Right cardiac atrium (tissue), 5 donors: ENCODE measurements around the gene RPS6KA2. TPM values are rescaled to one million over a fixed set of nuclear protein-coding genes. Genes with fewer than 3 reads are reported as not detected.
"Not testable (repeated sequence)": the region's sequence is repeated elsewhere in the genome, so short reads cannot be mapped to it uniquely, and the experiment has no call there.

Experiments used
- ATAC-seq, 2 donors: fragments of 200-7000 bp; cut with Tn5 transposase; one replicate each; pipeline versions ENCODE4 v1.8.0 to v1.9.1; 2020; ENCODE audit warnings: moderate library complexity in 2 of 2, mild to moderate bottlenecking in 1 of 2
- DNase-seq, 3 donors: peaks; one replicate each; pipeline ENCODE4 v3.0.0-alpha.2; 2020
- H3K27ac ChIP-seq: one replicate; pipeline ENCODE4 v1.5.1; 2013; ENCODE audit warnings: mild to moderate bottlenecking, low read length, control low read depth, moderate library complexity
- H3K27me3 ChIP-seq: one replicate; pipeline ENCODE4 v1.6.1; 2013; ENCODE audit not compliant: control insufficient read depth, insufficient read depth
- H3K4me1 ChIP-seq: one replicate; pipeline ENCODE4 v1.6.1; 2013; ENCODE audit warnings: low read length; ENCODE audit not compliant: control insufficient read depth, insufficient read depth
- H3K4me3 ChIP-seq: one replicate; pipeline ENCODE4 v1.5.1; 2013; ENCODE audit warnings: low read length, control low read depth
- H3K9me3 ChIP-seq: one replicate; pipeline ENCODE4 v1.6.1; 2013; ENCODE audit warnings: low read length; ENCODE audit not compliant: control insufficient read depth
- WGBS: extraction: QIAGEN DNeasy Blood & Tissue Kit; methylation state at CpG from one replicate; pipeline ENCODE4 v1.1.7; 2013; 5-methylcytosine and 5-hydroxymethylcytosine counted together
- intact Hi-C, 4 donors: fragments of 100-400 bp; cut with DNase I; formaldehyde crosslinking; loops; one replicate each; pipeline versions ENCODE4 v1.11.0 to v1.14.0; 2022 to 2023
- microRNA-seq, 2 donors: library from miRNA; unstranded; fragments of <30 nt; microRNA quantifications; one replicate each; pipeline ENCODE4 v1.2.0, GENCODE V29; 2020 to 2021
- polyA plus RNA-seq: library from polyadenylated mRNA; stranded (reverse); fragments of 200-250 nt; gene quantifications from one replicate; pipeline ENCODE4 v1.2.3, GENCODE V29; 2013
- total RNA-seq, 4 donors: library from RNA; stranded (reverse); fragmentation: NEBNext Ultra II Directional; extraction: Animal tissue kit (Norgen Biotek cat#: 25700); gene quantifications; one replicate each; pipeline ENCODE4 v1.2.1, GENCODE V29; 2021
- donor health status: healthy with polysubstance abuse.
- donor health status: DM: no; HTN: yes; CAD: no.
- donor health status: DM: no; HTN: no; CAD: no.
- donor health status: DM: no; HTN: yes; CAD: no; lungs with severe emphysema.
- donor health status: DM: yes; HTN: yes; CAD: no.

Gene RPS6KA2
- total and polyA plus RNA-seq, 5 donors = 34.0 to 80.9 (median 65.3) TPM

DNA sequence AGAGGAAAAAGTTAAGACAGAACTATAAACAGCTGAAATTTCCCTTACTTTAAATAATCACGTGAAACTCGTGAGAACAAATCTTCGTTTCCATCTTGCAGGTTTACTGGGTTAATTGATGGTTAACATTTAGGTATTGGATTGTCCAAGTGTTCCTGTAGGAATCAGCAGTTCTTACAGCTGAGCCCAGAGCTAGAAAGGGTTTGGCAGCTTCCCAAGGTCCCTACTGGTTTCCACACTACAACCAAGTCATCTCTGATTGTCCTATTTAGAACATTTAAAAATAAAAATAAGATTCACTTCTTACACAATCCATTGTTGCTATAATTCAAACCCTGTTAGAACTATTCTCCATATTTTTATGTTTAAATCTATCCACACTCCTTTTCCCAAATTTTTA lies 260.1 kb downstream of the RPS6KA2 start:
- Histone ChIP-seq H3K27ac (peak overlapping the region; percentile 64), H3K4me3 (no peak overlapping the region), H3K4me1 (peaks cover 5% of the 10 kb centered on the region), H3K9me3 (no peaks in the 10 kb centered on the region), H3K27me3 (no peaks in the 10 kb centered on the region)
- 90% methylated on average over 3 of the region's 3 CpGs for WGBS
- no peak for DNase-seq
- intact Hi-C loops = no loop called here
- ATAC-seq = no peak

DNA sequence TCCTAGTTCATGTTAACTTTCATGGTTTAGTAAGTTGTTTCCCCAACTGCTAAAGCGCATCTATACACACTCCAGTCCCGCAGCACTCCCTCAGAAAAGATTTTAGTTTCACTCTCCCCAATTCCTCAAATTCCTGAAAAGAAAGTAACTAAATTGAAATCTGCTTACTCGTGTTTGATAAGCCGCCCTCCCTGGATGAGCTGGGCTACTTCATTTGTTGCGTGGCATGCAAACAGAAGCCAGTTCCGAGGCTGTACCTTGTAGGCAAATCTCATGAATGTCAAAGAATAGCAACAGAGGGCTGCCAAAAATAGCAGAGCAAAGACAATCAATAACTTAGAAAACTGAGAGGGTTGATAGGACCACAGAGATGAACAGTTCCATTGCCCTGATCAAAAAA lies 261.2 kb downstream of the RPS6KA2 start:
- Histone ChIP-seq H3K4me1 (peaks cover 5% of the 10 kb centered on the region), H3K9me3 (no peaks in the 10 kb centered on the region), H3K27ac (peak overlapping the region; percentile 86), H3K4me3 (no peak overlapping the region), H3K27me3 (no peaks in the 10 kb centered on the region)
- 68% methylated on average over 6 of the region's 6 CpGs for whole genome bisulfite sequencing
- ATAC-seq (no peak), DNase-seq (no peak)
- intact Hi-C loops = no loop called here

DNA sequence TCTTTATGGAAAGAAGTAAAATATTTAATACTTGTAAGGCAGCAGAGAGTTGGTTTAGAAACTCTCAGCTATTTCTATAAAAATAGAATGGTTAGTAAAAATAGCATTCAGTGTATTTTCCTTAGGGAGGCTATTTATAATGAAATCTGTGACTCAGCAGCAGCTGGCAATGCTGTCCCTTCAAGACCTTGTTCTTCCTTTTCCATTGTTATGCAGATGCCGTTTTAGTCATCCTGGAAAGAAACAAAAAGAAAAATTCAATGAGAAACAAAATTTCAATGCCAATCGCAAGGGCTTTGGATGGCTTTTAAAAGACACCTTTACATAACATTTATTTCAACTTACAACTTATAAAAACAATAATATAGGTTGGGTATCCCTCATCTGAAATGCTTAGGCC lies 261.8 kb downstream of the RPS6KA2 start:
- Histone ChIP-seq H3K27me3 (no peaks in the 10 kb centered on the region), H3K9me3 (no peaks in the 10 kb centered on the region), H3K27ac (no peak overlapping the region), H3K4me3 (no peak overlapping the region), H3K4me1 (peaks cover 7% of the 10 kb centered on the region)
- DNase-seq (no peak), ATAC-seq (peak in 1 of 2 donors; percentile 59)
- intact Hi-C loops = no loop called here
- 36% methylated on average over 2 of the region's 2 CpGs for WGBS

GRCh38 chr6:166364456-166364855 lies 262.6 kb downstream of the RPS6KA2 start:
- ATAC-seq (peak in 1 of 2 donors; percentile 80), DNase-seq (no peak)
- H3K27me3 ChIP-seq = no peaks in the 10 kb centered on the region
- H3K27ac ChIP-seq = peak overlapping the region; percentile 91
- 44% methylated on average over 7 of the region's 7 CpGs for WGBS
- no peak overlapping the region for H3K4me3 ChIP-seq
- intact Hi-C loops = no loop called here
- H3K4me1 ChIP-seq = peaks cover 5% of the 10 kb centered on the region
- no peaks in the 10 kb centered on the region for H3K9me3 ChIP-seq

- H3K27me3 ChIP-seq, H3K27ac ChIP-seq, H3K4me1 ChIP-seq, ATAC-seq, intact Hi-C loops, H3K9me3 ChIP-seq, H3K4me3 ChIP-seq, DNase-seq: not testable (repeated sequence)
- WGBS = 98% methylated on average over 4 of the region's 4 CpGs
Observed at GRCh38 chr6:166362427-166362826, 264.6 kb downstream of the RPS6KA2 start.

DNA sequence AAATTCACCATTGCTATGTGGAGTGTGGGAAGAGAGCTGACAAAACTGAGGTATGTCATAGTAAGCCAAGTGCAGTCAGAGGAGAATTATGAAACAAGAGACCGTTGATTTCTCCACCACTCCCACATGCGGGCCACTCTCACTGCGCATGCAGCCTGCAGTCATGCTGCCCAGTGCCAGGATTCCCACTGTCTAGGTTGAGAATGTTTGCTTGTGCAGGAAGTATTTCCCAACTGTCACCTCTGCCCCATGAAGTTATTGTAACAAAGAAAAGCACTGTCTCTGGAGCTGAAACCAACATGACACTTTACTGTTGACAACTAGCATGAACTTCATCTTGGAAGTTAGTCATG lies 266.0 kb downstream of the RPS6KA2 start:
- DNase-seq = peak; percentile 23 to 75 (median 42)

GRCh38 chr6:166360243-166361076 lies 266.6 kb downstream of the RPS6KA2 start:
- WGBS = 67% methylated on average over 8 of the region's 8 CpGs
- DNase-seq (peak in 1 of 3 donors; percentile 51), ATAC-seq (peak; percentile 43 to 50)
- H3K27ac ChIP-seq = peak overlapping the region; percentile 90
- H3K27me3 ChIP-seq = no peaks in the 10 kb centered on the region
- no peak overlapping the region for H3K4me3 ChIP-seq
- H3K9me3 ChIP-seq = no peaks in the 10 kb centered on the region
- intact Hi-C loops = no loop called here
- H3K4me1 ChIP-seq = peaks cover 2% of the 10 kb centered on the region

More for the DNA sequence above, 266.0 kb downstream of the RPS6KA2 start:
- Histone ChIP-seq H3K9me3 (no peaks in the 10 kb centered on the region), H3K27me3 (no peaks in the 10 kb centered on the region), H3K4me3 (no peak overlapping the region), H3K4me1 (peaks cover 5% of the 10 kb centered on the region), H3K27ac (no peak overlapping the region)
- 71% methylated on average over 3 of the region's 3 CpGs for WGBS
- intact Hi-C loops = no loop called here
- ATAC-seq = peak; percentile 52 to 63

Small RNA genes within 50 kb of the gene (microRNA-seq; reads per million reads assigned to microRNA genes)
- gene MIR1913 = 0 reads per million in 2 donors

Other genes with a start within 250 kb of the RPS6KA2 start
- gene MPC1, start 244.3 kb downstream of the RPS6KA2 start, total RNA-seq = 100 to 1,000 TPM; 275 to 395 (median 317) TPM
- gene MPC1, start 244.3 kb downstream of the RPS6KA2 start, polyA plus RNA-seq = 760 TPM
- 1 to 10 TPM in 1 of 4 donors, under 1 TPM in 3; 0.31 to 1.0 (median 0.61) TPM for gene RAMACL, start 40.6 kb downstream of the RPS6KA2 start, total RNA-seq
- 0.38 TPM for gene RAMACL, start 40.6 kb downstream of the RPS6KA2 start, polyA plus RNA-seq